ENCODE measurements around the gene KCNN3. TPM values are rescaled to one million over a fixed set of nuclear protein-coding genes. Genes with fewer than 3 reads are reported as not detected.

Gene KCNN3
- total RNA-seq, 1 experiment from 2014 or later, result 1.3 TPM

GRCh38 chr1:154779551-154780189 is 90.4 kb downstream of the KCNN3 start (continued):
- TF ChIP-seq ARID4B (CRISPR knock-in tag; IDR thresholded peaks at IDR 0.05; ENCODE audit: borderline replicate concordance) (no peak), HMGA2 (CRISPR knock-in tag; IDR thresholded peaks at IDR 0.05) (no peak)

GRCh38 chr1:154778944-154779343 is 91.1 kb downstream of the KCNN3 start:
- ATAC-seq, result no peak
- H3K27me3 Mint-ChIP-seq (ENCODE audit: low read depth), result peaks cover 3% of the 10 kb centered on the region; the same call in 1 of the 2 replicates
- 0 out of 2 replicates have a peak, but pooled peaks cover 4% of the 10 kb centered on the region for H3K4me1 Mint-ChIP-seq
- no peak for DNase-seq (ENCODE audit: low spot score)
- CTCF ChIA-PET, result interaction anchor here (1.7 kb wide), 1 partner anchor 13 kb away, joined by 4 read pairs; no protein-coding TSS in a partner anchor
- peaks cover 7% of the 10 kb centered on the region for H3K36me3 Mint-ChIP-seq
- POLR2A ChIA-PET, result no interaction called here
- H3K27ac Mint-ChIP-seq, result no peak overlapping the region
- no peak overlapping the region for H3K4me3 Mint-ChIP-seq
- TF ChIP-seq ZBTB21 (CRISPR knock-in tag; IDR thresholded peaks at IDR 0.05; ENCODE audit: borderline replicate concordance) (no peak), ETV6 (CRISPR knock-in tag; IDR thresholded peaks at IDR 0.05) (no peak), E2F5 (CRISPR knock-in tag; IDR thresholded peaks at IDR 0.05) (no peak), ZNF396 (CRISPR knock-in tag; IDR thresholded peaks at IDR 0.05; ENCODE audit: borderline replicate concordance) (no peak), ZNF121 (CRISPR knock-in tag; IDR thresholded peaks at IDR 0.05) (no peak), ZNF281 (CRISPR knock-in tag; IDR thresholded peaks at IDR 0.05) (no peak), AFF4 (CRISPR knock-in tag; IDR thresholded peaks at IDR 0.05; ENCODE audit: borderline replicate concordance) (no peak), TEAD1 (CRISPR knock-in tag; IDR thresholded peaks at IDR 0.05) (no peak)
- H3K9me3 Mint-ChIP-seq, result peaks cover 9% of the 10 kb centered on the region

- Mint-ChIP-seq H3K27ac (no peak overlapping the region), H3K4me1 (peaks cover 6% of the 10 kb centered on the region), H3K4me3 (no peak overlapping the region), H3K9me3 (peaks cover 9% of the 10 kb centered on the region), H3K27me3 (ENCODE audit: low read depth) (peaks cover 3% of the 10 kb centered on the region; the same call in 1 of the 2 replicates), H3K36me3 (peaks cover 7% of the 10 kb centered on the region)
- ChIA-PET CTCF (interaction anchor here (1.2 kb wide), 1 partner anchor 36 kb away, joined by 4 read pairs; no protein-coding TSS in a partner anchor), POLR2A (no interaction called here)
- ATAC-seq, result no peak
- no peak for DNase-seq (ENCODE audit: low spot score)
- no peak for TF ChIP-seq ZSCAN18 (CRISPR knock-in tag; IDR thresholded peaks at IDR 0.05)
- TF ChIP-seq TP53 (CRISPR knock-in tag; IDR thresholded peaks at IDR 0.05), result no peak
- TF ChIP-seq ZMAT4 (CRISPR knock-in tag; IDR thresholded peaks at IDR 0.05), result no peak
- TF ChIP-seq PRDM15 (CRISPR knock-in tag; IDR thresholded peaks at IDR 0.05), result no peak
These were observed 91.8 kb downstream of the KCNN3 start for GRCh38 chr1:154778275-154778674.

All from WTC11 (cell line).